Fibroblast of skin of abdomen (primary cell): Measurements from ENCODE around the gene RBMS1.

Experiments used
- DNase-seq: peaks from one replicate; pipeline ENCODE4 v3.0.0-alpha.2; 2013

The RBMS1 gene

DNA sequence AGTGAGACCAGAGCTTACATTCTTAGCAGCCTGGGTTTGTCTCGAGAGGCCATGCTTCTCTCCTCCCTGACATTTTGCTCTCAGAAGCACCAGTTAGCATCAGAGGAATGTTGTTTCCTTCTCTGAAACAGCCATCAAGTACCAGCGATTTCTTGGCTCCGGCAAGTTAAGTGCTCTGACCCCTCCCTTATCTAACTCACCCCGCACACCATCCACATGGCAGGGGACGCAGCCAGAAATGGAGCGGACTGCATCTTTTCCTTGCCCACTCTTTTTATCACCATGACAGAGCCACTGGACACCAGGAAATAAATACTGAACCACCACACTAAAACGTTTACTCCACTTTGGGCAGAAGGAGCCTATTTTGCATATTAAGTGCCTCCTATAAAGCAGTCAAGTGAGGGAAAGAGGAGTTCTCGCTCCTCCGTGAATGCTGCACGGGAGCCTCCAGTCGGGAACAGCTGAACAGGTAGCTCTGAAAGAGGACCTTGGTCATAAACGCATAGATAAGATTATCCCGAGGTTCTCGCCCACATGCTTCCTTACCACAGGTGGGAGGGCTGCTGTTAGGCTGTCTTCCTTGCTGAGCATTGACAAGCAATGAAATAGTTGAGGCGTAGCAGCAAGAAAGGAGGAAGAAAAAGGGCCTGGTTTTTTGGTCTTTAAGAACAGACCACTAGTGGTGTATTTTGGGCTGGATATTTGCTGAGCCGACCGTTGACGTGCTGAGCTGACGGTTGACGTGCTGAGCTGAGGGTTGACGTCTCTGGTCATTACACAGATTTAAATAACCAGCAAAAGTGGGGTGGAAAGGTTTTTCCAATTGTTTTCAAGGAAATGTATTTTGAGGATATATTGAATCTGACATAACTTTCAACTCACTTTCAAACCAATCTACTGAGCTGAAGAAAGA lies 222.2 kb downstream of the RBMS1 start:
- no peak for DNase-seq

DNA sequence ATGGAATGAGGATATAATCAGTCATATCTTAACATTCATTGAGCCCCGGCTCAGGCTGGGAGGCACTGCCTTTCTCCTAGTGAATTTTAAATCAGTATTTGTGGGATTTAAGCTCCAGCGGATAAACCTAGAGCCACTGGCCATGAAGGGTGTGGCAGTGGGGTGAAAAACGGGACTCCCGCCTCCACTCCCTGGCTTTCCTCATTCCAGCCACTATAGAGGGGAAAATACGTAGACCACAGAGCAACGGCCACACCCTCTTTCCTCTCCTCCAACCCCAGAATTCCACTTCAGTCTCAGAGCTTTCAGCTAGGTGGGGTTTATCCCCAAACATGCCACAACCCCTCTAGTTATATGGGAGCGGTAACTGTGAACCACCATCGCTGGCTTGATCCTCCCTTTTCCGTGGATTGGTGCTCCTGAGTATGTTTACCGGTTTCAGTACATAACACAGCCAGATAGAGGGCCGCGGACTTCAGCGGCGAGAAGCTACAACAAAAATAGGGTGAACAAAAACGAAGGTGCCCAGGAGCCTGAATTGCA lies 223.0 kb downstream of the RBMS1 start:
- peak; percentile 72 for DNase-seq

DNA sequence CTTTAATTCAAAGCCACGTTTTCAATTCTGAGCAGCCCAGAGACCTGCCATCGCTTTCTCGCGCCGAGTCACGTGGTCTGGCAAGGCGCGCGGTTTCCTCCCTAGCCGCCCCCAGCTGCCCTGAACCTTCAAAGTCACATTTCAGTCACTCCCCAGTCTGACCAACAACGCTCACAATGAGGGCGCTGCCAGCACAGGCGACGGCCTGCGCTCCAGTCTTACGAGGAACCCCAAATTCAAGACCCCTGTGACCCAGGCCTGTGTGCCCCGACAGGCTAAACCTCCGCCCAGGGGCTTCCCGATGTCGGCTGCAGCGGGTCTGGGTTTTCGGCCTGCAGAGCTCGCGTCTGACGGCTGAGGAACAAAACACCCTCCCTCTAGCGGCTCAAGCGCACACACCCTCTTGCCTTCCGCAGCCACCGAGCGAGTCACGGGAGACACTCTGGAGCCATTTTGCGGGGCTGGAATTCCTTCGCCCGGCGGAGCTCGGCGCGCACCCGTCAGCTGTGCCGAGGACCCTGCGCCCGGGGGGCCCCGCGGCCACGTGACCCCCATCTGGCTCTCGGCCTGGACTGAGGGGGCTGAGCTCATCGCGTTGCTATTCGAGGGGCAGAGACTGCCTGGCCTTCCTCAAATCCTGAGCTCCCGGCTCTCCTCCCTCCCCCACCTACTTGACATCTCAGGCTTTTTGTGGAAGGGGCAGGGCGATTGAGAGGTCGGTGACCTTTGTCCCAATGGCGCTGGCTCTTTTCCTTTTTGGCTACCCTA lies 223.6 kb downstream of the RBMS1 start:
- DNase-seq: peak; percentile 97

DNA sequence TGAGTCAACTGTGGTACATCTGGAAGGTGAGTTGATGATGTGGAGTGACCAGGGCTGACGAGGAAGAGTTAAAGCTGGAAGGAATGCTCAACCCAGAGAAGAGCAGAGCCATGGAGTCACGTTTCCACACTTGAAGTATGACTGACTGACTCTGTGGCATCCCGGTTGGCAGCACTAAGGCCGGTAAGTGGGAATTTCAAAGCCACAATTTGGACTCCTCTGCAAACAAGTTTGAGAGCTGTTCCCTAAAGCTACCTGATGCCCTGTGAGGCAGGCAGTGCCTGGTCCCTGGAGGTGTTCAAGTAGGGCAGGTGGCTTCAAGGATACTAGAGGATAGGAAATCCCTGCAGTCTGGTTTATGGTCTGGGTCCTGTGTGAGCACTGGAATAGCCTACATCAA lies 224.2 kb downstream of the RBMS1 start:
- no peak for DNase-seq

DNA sequence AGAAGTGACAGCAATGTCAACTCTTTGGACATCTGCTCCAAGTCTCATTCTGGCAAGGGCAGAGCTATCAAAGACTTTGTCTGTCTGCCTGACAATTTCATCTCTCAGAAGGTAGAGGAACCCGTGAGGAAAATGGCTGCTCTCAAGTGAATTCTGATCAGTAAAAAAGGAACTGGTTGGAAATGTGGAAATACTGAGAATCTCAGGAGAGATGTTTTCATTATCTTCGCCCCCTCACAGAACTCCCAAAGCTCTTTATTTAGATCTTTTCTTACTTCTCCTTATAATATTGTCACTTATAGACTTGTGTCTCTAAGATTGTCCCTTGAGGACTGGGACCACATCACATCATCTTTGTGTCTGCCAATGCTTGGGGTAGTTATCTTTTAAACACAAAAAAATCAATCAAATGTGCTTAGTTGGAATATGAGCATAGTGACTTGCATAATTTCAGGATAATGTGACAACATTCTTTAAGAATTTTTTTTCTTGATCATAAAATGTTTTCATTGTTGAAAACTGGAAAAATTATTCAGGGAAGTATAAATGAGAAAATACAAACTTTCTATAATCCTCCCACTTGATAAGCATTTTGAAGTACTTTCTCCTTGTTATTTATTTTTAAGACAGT lies 225.3 kb downstream of the RBMS1 start:
- DNase-seq: no peak

DNA sequence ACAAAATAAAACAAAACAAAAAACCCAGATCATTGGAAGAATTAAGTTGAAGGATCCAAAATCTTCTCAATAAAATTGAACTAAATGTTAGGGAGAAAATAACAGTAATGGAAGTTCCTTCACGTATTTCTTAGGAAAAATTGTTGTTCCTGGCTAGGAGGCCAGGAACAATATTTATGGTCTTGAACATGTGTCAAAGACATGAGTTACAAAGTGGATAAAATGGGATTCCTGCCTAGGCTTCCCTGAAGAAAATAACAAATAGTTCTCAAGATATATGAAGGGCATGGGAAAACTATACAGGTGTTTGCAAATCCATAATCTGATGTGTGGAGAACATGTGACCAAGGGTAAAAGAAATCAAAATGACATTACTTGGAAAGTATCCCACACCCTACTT lies 225.9 kb downstream of the RBMS1 start:
- no peak for DNase-seq

DNA sequence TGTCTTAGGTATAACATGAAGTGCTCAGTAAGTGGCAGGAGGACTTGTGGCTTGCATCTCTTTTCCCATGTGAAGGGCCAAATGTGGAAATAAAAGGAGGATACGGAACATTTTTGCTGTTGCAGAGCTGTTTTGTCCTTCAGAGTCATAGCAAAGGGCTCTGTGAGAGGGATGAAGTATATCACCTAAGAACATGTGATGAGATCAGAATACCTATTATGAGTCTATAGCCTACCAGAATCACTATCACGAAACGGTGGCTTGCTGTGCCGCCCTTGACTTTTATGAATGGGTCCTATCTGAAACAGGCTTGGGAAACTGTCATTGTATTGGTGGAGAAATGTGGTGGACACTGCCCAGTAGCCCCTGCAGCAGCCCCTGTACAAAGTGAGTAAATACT lies 226.6 kb downstream of the RBMS1 start:
- no peak for DNase-seq

DNA sequence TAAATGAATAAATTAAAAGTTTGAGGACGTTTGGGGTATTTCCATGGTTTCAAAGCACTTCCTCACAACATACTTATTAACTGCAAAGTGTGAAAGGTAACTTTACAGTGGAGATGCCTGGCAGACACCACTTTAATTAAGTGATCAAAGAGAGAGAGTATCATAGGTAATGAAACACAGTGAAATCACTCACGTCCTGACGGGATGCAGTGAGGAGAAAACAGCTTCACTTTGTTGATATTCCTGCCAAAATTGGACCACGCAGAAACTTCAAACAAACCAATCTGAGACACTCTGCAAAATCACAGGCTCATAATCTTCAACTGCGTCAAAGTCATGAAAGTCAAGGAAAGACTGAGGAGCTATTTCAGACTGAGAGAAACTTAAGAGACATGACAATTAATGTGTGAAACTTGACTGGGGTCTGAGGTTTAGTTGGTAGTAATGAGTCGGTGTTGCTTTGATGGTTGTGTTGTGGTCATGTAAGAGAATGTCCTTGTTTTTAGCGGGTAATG lies 227.5 kb downstream of the RBMS1 start:
- DNase-seq: no peak

DNA sequence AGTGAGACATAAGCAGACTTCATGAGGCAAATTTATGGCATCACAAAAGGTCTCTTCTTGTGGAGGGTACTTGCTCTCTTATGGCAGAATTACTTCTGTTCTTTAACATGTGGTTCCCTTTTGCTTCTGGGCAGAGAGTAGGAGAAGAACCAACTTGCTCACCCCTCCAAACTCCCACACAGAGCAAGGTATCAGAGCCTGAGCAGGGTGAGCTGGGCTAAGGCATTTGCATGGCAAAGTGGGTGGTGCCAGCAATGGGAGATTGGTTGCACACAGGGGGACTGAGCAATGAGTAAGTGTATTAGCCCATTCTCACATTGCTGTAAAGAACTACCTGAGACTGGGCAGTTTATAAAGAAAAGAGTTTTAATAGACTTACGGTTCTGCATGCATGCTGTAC lies 229.3 kb downstream of the RBMS1 start:
- no peak for DNase-seq

DNA sequence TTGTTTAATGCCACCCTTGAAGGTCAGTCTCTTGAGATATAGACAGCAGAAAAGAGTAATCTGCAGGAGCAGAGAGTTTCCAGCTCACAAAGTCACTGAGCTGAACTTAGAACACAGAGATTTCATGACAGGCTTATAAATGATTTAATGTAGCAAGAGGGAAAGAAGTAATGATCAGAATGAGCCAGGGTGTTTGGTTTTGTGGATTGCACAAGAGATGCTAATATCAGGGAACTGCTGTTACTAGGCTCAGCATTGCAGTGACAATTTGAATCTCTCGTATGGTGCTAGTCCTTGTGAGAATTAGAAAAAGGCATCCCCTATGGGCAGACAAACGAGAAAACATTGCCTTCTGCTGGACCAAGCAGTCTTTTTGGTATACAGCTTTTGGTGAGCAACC lies 231.9 kb downstream of the RBMS1 start:
- DNase-seq: no peak

DNA sequence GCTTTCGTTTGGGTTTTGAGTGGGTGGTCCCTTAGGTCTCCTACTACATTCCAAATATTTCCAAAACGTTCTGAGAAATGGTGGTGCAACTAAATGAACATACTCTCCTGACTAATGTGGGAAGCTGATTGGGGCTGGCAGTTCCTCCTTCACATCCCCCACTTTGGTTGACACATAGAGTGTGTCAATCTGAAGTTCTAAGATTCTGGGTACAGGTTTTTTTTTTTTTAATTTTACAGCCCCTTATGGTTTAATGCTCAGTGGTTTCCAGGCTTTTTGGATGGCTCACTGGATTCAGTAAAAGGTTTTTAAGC lies 235.2 kb downstream of the RBMS1 start:
- no peak for DNase-seq

DNA sequence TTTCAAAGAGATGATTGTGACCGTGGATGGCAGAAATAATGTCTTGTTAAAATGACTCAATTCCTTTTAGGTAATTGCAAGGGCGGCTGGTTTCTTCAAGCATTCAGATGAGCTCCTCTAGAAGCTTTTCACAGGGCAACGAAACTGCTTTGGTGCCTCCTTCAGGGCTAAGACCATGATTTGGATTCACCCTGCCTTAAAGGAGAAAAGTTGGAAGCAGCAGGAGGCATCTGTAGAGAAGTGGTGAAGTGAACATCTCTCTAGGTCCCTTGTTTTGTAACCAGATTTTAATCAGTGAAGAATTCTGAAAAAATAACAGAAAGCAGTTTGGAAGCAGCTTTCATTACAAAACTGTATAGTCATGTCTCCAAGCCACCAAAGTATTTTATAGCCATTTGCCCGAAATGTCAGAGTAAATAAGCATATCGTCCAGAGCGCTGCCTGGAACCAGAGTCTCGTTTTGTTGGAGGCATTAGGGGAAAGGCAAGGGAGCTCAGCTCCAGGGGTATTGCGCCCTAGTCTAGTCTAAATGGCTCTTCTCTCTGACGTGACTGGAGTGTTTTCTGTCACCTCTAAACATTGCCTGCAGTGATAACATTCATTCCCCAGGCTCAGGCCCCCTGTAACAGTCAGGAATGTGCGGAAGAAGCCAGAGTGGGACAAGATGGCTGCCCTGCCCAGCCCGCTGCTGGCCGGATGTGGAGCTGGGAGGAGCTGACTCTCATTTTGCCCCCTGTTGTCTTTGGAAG lies 235.7 kb downstream of the RBMS1 start:
- DNase-seq: no peak

DNA sequence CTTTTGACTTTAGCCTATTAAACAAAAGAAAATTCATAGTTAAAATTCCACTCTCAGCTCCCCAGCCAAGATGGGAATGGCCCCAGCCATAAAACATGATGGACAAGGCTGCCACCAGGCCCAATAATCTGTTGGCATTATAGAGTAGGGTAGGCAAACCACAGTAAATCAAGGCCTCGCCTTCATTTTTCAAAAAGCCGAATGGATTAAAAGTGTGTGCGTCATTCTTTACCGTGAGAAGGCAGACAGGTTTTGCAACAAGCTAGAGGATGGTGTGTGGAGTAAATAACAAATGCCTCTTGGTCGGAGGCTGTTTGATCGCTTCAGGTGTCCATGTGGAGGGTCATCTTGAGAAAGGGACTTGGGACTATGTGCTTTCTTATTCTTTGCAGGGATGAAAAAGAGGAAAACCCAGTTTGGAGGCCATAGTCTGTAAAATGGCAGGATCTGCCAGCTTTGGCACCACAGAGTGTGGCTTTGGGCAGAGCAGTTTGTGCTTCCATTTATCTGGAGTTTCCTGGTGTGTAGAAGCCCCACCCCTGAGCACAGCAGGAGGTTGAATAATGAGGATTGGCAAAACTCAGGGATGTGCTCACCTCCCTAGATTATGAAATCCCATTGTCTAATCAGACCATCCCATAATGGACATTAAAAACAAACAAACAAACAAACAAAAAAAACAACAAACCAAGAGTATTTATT lies 236.4 kb downstream of the RBMS1 start:
- DNase-seq: peak; percentile 59

DNA sequence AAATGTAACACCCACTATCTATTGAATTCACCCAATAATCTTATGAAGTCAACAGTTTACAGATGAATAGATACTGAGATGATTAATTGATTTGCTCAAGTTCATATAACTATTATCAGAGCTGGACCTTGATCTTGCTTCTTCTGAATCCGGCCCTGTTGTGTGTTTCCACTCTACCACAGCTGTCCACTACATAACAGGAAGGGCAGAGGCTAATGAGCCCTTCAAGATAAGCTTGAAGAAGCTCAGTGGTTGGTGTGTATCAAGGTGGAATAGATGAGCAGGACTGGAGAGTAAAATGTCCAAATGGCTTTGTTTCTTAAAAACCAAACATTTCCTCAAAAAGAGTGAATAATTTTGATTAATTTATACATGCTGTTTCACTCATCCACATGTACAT lies 237.1 kb downstream of the RBMS1 start:
- no peak for DNase-seq

DNA sequence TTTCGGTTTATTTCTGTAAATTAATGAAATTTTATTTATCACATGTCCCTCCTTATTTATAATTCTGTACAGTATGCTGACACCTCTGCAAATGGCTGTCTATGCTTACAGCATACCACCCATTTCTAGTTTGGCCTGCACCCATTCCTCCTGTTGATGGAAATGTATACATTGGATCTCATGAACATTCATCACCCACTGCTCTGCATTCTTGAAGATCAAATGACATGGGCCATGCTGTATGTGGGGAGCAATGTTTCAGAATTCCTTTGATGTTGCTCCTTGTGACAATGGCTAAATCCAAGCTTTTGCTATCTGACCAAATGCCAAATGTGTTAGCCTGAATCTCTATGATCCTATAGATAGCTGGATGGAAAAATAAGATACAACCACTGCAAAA lies 238.2 kb downstream of the RBMS1 start:
- DNase-seq: no peak

DNA sequence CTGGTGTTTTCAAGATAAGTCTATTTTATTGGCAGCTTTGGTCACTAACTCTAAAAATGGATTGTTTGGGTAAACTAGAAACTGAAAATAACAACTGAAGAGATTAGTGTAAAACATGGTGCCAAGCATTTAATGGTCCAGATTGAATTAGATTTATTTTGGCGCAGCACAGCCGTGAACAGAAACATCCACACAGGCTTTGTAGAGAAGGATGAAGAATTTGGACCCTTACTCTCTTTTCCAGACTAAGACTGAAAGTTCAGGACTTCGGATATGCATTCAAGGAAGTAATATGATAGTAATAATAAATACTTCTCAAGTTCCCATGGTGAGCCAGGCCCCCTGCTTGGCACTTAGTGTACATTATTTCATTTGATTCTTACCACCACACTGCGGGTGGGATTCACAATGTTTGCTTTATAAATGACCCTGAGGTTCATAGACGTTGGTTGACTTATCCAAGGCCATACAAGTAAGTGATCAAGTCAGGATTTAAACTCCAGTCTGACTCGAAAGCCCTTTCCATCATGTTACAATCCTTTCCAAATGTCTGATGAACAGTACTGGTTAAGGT lies 239.3 kb downstream of the RBMS1 start:
- DNase-seq: no peak

DNA sequence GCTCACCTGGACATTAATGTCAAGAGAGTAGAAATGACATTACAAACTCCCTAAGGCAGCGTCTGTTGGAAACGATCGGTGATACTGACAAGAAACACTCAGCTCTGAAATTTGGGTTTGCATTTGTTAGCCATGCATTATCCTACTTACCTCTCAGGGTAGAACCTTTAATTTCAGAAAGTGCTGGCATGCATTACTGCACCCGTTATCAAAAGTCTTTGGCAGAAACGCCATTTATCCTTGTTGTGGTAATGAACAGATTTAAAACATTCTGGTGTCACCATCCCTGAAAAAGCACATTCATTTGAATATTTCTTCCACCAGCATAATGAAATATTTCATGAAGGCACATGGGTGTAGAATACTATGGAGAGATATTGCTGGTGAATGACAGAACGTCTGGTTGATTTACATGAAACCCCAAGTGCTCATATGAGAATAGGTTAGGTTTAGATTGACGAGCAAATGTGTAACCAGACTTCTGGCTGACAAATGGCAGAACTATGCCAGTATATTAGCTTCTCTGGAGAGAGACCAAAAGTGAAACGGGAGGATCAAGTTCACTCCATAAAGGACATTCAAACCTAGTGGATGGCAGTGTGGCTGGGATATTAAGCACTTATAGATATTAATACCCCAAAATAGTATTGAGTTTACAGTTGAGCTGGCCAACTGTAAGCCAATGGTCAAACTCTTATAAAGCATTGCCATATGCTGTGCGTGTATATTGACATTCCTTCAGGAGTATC lies 240.0 kb downstream of the RBMS1 start:
- DNase-seq: peak; percentile 65

DNA sequence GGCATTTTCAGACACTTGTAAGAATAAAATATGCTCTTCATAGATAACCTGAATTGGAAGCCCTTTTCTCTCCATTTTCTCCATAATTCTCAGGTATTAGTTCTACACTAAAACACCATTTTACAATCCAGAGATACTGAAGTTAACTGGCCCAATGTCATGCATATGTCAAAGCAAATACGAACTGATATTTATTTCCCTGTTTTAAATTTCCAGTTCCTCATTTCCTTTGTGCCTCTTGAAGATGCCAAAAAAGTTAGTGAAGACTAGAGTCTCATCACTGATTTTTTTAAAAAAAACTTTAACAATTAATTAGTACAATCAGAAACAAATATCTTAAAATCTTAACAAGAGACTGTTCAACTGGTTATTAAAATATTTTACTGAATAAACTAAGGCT lies 240.7 kb downstream of the RBMS1 start:
- DNase-seq: no peak

DNA sequence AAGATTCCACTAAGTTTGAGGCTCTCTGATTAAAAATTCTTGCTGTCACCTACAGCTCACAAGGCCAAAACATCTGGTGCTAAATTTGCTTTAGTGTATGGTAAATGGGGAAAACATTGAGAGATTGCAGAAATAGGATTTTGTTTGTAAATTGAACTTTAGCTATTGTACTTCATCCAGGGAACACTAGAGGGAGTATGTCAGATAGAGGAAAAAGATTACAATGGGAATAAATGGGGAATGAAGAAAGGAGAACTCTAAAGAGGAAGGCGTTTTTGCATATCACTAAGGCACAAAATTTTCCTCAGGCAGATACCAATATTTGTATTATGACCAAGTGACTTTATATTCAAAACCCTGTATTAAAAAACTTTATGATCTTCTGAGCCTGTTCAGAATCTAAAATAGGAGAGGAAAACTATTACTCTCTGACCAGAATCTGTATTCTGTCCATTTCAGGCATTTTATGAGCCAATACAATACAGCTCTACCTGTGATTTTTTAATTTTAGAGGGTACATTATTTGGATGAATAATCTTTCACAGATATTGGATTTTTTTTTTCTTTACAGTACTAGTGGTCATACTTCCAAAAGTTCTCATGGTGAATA lies 241.2 kb downstream of the RBMS1 start:
- peak; percentile 35 for DNase-seq

DNA sequence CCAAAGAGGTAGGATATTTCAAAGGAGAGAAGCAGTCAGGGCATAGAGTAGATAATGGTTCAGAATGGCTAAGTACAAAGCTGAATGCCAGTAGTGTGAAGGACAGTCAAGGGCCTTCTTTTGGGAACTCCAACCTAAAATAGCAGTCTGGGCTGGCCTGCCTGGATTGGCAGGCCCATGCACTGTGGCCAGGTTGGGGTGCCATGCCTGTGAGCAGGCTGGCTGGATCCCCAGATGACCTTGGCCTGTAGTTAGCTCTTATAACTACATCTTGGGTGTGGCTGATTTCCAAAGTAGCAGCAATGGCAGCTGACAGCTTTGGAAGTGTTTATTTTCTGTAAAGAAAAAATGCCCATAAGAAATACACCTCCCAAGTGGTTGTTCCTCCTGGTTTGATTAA lies 242.0 kb downstream of the RBMS1 start:
- DNase-seq: no peak
